HCT116 (cell line): ENCODE measurements around the gene VTI1B. TPM values are rescaled to one million over a fixed set of nuclear protein-coding genes. Genes with fewer than 3 reads are reported as not detected.
A peak's percentile ranks its signal among the peaks of the same experiment; 100 is the strongest.
"Not testable (repeated sequence)": the region's sequence is repeated elsewhere in the genome, so short reads cannot be mapped to it uniquely, and the experiment has no call there.

Experiments used
- ATAC-seq: fragments of 200-7000 bp; cut with Tn5 transposase; 2 replicates; pipeline ENCODE4 v1.9.1; 2020; ENCODE audit warnings: mild to moderate bottlenecking, moderate library complexity
- BruUV-seq: library from RNA; stranded (reverse); fragments of 400-500 nt; replicated peaks from 2 replicates; lab custom pipeline; 2021; lab: Mats Ljungman, UMichigan
- CTCF ChIA-PET: fragments of 300-600 bp; sonication (Branson Sonifier 250); formaldehyde crosslinking; loops from one replicate; lab custom pipeline; 2021; ENCODE audit warnings: antibody characterized with exemption; lab: Charles Lee
- POLR2A ChIA-PET: fragments of 300-600, 350-600 bp; sonication (Branson Sonifier 250); formaldehyde crosslinking; loops from one replicate; lab custom pipeline; 2021; ENCODE audit warnings: antibody characterized with exemption; lab: Charles Lee
- RAD21 ChIA-PET, 2 experiments: fragments of 300-600 bp; sonication (Branson Sonifier 250); formaldehyde crosslinking; loops; one replicate each; lab custom pipeline; 2023; ENCODE audit warnings: low total read pairs in 2 of 2; ENCODE audit not compliant: uncharacterized antibody in 2 of 2, unreplicated experiment in 2 of 2, low non-redundant PET in 1 of 2; lab: Charles Lee
- DNase-seq: peaks from one replicate; pipeline ENCODE4 v3.0.0-alpha.2; 2010; ENCODE audit warnings: low read depth, low spot score
- H2AFZ ChIP-seq: fragments of 200-600 bp; shearing (Covaris generic), sonication (generic); 2 replicates; pipeline ENCODE4 v1.6.1; 2017; ENCODE audit warnings: low read depth, mixed run types, mixed read lengths, antibody characterized with exemption, low read length; ENCODE audit not compliant: poor library complexity, severe bottlenecking
- H3K27ac ChIP-seq: 2 replicates; pipeline ENCODE4 v1.5.1; 2012; ENCODE audit warnings: low read depth, low read length
- H3K27me3 ChIP-seq: fragments of 200-600 bp; sonication (generic); 2 replicates; pipeline ENCODE4 v1.6.1; 2016; ENCODE audit warnings: mixed run types, low read length, mixed read lengths; ENCODE audit not compliant: insufficient read depth
- H3K36me3 ChIP-seq, 2 experiments: fragments of 200-500 bp in 1 of 2; fragments of 200-600 bp in 1 of 2; sonication (Bioruptor generic) in 1 of 2; sonication (generic) in 1 of 2; 2 replicates each; pipeline versions ENCODE4 v1.5.1 to v1.6.1; 2014 to 2016; ENCODE audit warnings: low read length in 2 of 2, inconsistent platforms in 1 of 2, mixed read lengths in 1 of 2, mixed run types in 1 of 2; ENCODE audit not compliant: insufficient read depth in 2 of 2, control insufficient read depth in 1 of 2
- H3K4me1 ChIP-seq, 2 experiments: fragments of 200-600 bp in 1 of 2; sonication (generic) in 1 of 2; 2 replicates each; pipeline versions ENCODE4 v1.5.1 to v1.6.1; 2012 to 2017; ENCODE audit warnings: low read length in 2 of 2, inconsistent platforms in 1 of 2, mild to moderate bottlenecking in 1 of 2, mixed read lengths in 1 of 2, mixed run types in 1 of 2, moderate library complexity in 1 of 2; ENCODE audit not compliant: insufficient read depth in 2 of 2, control insufficient read depth in 1 of 2
- H3K4me2 ChIP-seq: fragments of 200-600 bp; sonication (generic); 2 replicates; pipeline ENCODE4 v1.6.1; 2017; ENCODE audit warnings: mixed run types, low read length, mixed read lengths
- H3K4me3 ChIP-seq, 2 experiments: fragments of 200-600 bp in 1 of 2; sonication (generic) in 1 of 2; replicated peaks in 1 of 2; 2 replicates each; pipeline ENCODE4 v1.5.1; 2011 to 2016; ENCODE audit warnings: low read length in 2 of 2, control low read depth in 1 of 2, low read depth in 1 of 2, mild to moderate bottlenecking in 1 of 2, mixed read lengths in 1 of 2, mixed run types in 1 of 2
- H3K79me2 ChIP-seq: fragments of 200-600 bp; sonication (generic); 2 replicates; pipeline ENCODE4 v1.6.1; 2017; ENCODE audit warnings: mild to moderate bottlenecking, mixed run types, low read length, moderate library complexity, mixed read lengths; ENCODE audit not compliant: insufficient read depth
- H3K9ac ChIP-seq: fragments of 200-600 bp; sonication (generic); 2 replicates; pipeline ENCODE4 v1.6.1; 2016; ENCODE audit warnings: low read length, mixed read lengths
- H3K9me2 ChIP-seq: fragments of 200-600 bp; sonication (generic), shearing (Covaris generic); 2 replicates; pipeline ENCODE4 v1.6.1; 2017; ENCODE audit warnings: mixed run types, mild to moderate bottlenecking, moderate library complexity; ENCODE audit not compliant: insufficient read depth
- H3K9me3 ChIP-seq, 2 experiments: fragments of 200-500 bp in 1 of 2; fragments of 200-600 bp in 1 of 2; sonication (Bioruptor generic) in 1 of 2; sonication (generic) in 1 of 2; 2 replicates each; pipeline ENCODE4 v1.6.1; 2014 to 2017; ENCODE audit warnings: low read length in 2 of 2, mixed read lengths in 2 of 2, inconsistent platforms in 1 of 2, low read depth in 1 of 2, mild to moderate bottlenecking in 1 of 2, mixed run types in 1 of 2, moderate library complexity in 1 of 2; ENCODE audit not compliant: control insufficient read depth in 1 of 2, insufficient read depth in 1 of 2
- H4K20me1 ChIP-seq: fragments of 200-600 bp; sonication (generic), shearing (Covaris generic); 2 replicates; pipeline ENCODE4 v1.6.1; 2017; ENCODE audit warnings: mixed run types, mild to moderate bottlenecking, moderate library complexity; ENCODE audit not compliant: insufficient read depth
- EGR1 ChIP-seq: IDR thresholded peaks from 2 replicates; pipeline ENCODE4 v1.6.1; 2012; ENCODE audit warnings: low read depth
- MAX ChIP-seq: IDR thresholded peaks from 2 replicates; pipeline ENCODE4 v1.6.1; 2012
- POLR2A ChIP-seq: IDR thresholded peaks from 2 replicates; pipeline ENCODE4 v1.7.0; 2011; ENCODE audit warnings: borderline replicate concordance; ENCODE audit not compliant: insufficient read depth, insufficient read length; ENCODE audit errors: extremely low read depth
- POLR2AphosphoS5 ChIP-seq: IDR thresholded peaks from 2 replicates; pipeline ENCODE4 v1.6.1; 2011; ENCODE audit warnings: mild to moderate bottlenecking, low read depth, low read length, moderate library complexity
- REST ChIP-seq: IDR thresholded peaks from 2 replicates; pipeline ENCODE4 v1.6.1; 2012; ENCODE audit warnings: low read depth
- SIN3A ChIP-seq: IDR thresholded peaks from 2 replicates; pipeline ENCODE4 v1.6.1; 2012; ENCODE audit warnings: low read depth
- YY1 ChIP-seq: IDR thresholded peaks from 2 replicates; pipeline ENCODE4 v1.6.1; 2011; ENCODE audit warnings: low read length, low read depth, moderate library complexity, mild to moderate bottlenecking; ENCODE audit not compliant: insufficient replicate concordance; ENCODE audit errors: extremely low read depth
- ZFX ChIP-seq: fragments of 450-650 bp; IDR thresholded peaks from 2 replicates; pipeline ENCODE4 v1.6.1; 2017
- ZNF274 ChIP-seq: fragments of 200-500 bp; sonication (Bioruptor generic); IDR thresholded peaks from 2 replicates; pipeline ENCODE4 v1.6.1; 2014; ENCODE audit warnings: mild to moderate bottlenecking, low read depth, low read length, inconsistent platforms
- intact Hi-C: fragments of 100-400 bp; cut with micrococcal nuclease; formaldehyde crosslinking; loops from 2 replicates; pipeline ENCODE4 v1.10.0; 2022
- total RNA-seq: library from RNA; stranded (reverse); gene quantifications from one replicate; pipeline ENCODE4 v1.2.1, GENCODE V29; 2021; ENCODE audit not compliant: unreplicated experiment

VTI1B gene
- total RNA-seq, 1 experiment from 2014 or later, result 86.3 TPM

- Histone ChIP-seq H3K27ac (peak overlapping the region; percentile 23; the same call in 1 of the 2 replicates), H3K4me2 (peak overlapping the region; percentile 86), H3K9ac (peak overlapping the region; percentile 69; the same call in 1 of the 2 replicates), H3K4me3 (peak overlapping the region; percentile 74 to 91), H3K4me1 (peaks cover 3 to 16% of the 10 kb centered on the region in 2 experiments; a peak in 2 of 4 replicates), H3K79me2 (peaks cover 15% of the 10 kb centered on the region)
- H2AFZ ChIP-seq, H3K9me2 ChIP-seq, H3K36me3 ChIP-seq, ATAC-seq, H4K20me1 ChIP-seq, H3K27me3 ChIP-seq, H3K9me3 ChIP-seq, BruUV-seq, DNase-seq: not testable (repeated sequence)
- ChIA-PET POLR2A (interaction anchor here (0.8 to 2.4 kb wide), 6 partner anchors 10 to 95 kb away, joined by 3 to 9 read pairs (median 4); partner anchors contain the start of gene RDH11), RAD21 (interaction anchor here in 1 of 2 experiments (1.2 kb wide), 2 partner anchors 67 to 104 kb away, joined by 6 read pairs; no protein-coding TSS in a partner anchor), CTCF (interaction anchor here (0.8 to 4.1 kb wide), 13 partner anchors 9 to 173 kb away, joined by 3 to 28 read pairs (median 5); no protein-coding TSS in a partner anchor)
- intact Hi-C loops, result loop anchor here (5.0 kb wide), 1 partner anchor 102 kb away; the partner anchor contains the start of gene RDH12
Measured at GRCh38 chr14:67600562-67600974, 73.9 kb downstream of the VTI1B start.

GRCh38 chr14:67599698-67600561 is 74.5 kb downstream of the VTI1B start, which contains the start of gene PIGH:
TSS of gene PIGH (minus strand) at chr14:67600268. CDS start at chr14:67600203, 65 bp downstream.
- Histone ChIP-seq H3K9me2 (no peaks in the 10 kb centered on the region), H3K4me2 (peak within 1 kb of the TSS; percentile 86), H3K79me2 (peaks cover 20% of the 10 kb centered on the region), H3K4me1 (peaks cover 3 to 16% of the 10 kb centered on the region in 2 experiments; a peak in 2 of 4 replicates), H3K27ac (peak within 1 kb of the TSS; percentile 65), H3K4me3 (peak within 1 kb of the TSS; percentile 74 to 91), H3K27me3 (no peaks in the 10 kb centered on the region), H2AFZ (no peak within 1 kb of the TSS), H4K20me1 (no peaks in the 10 kb centered on the region), H3K9me3 (no peaks in the 10 kb centered on the region), H3K9ac (peak within 1 kb of the TSS; percentile 69), H3K36me3 (0 out of 4 replicates have a peak, but pooled peaks cover 0 to 4% of the 10 kb centered on the region in 2 experiments)
- RAD21 ChIA-PET, result interaction anchor here in 1 of 2 experiments (1.2 kb wide), 2 partner anchors 67 to 104 kb away, joined by 6 read pairs; no protein-coding TSS in a partner anchor
- peak; percentile 98 for ATAC-seq
- BruUV-seq, result no TSS peak
- peak; percentile 69 for DNase-seq
- intact Hi-C loops, result loop anchor here (5.0 kb wide), 1 partner anchor 102 kb away; the partner anchor contains the start of gene RDH12
- POLR2A ChIA-PET, result interaction anchor here (0.8 to 2.4 kb wide), 7 partner anchors 9 to 105 kb away, joined by 3 to 9 read pairs (median 4); partner anchors contain the start of gene RDH11
- CTCF ChIA-PET, result interaction anchor here (0.7 to 4.1 kb wide), 16 partner anchors 9 to 240 kb away, joined by 3 to 28 read pairs (median 5); partner anchors contain the start of genes ATP6V1D and EIF2S1
- peak; percentile 64 for TF ChIP-seq ZFX
- TF ChIP-seq MAX, result peak; percentile 79; the same call in 1 of the 2 replicates
- TF ChIP-seq SIN3A, result 0 out of 2 replicates have a peak, but pooled peaks have one; percentile 42
- peak; percentile 58 for TF ChIP-seq EGR1
- no peak for TF ChIP-seq ZNF274
- peak; percentile 26 for TF ChIP-seq POLR2A
- TF ChIP-seq REST, result peak; percentile 51
- TF ChIP-seq YY1, result no peak
- TF ChIP-seq POLR2AphosphoS5, result peak; percentile 86
